Measurements from ENCODE around the gene BDP1. TPM values are rescaled to one million over a fixed set of nuclear protein-coding genes. Genes with fewer than 3 reads are reported as not detected.

The BDP1 gene
- polyA plus RNA-seq, 3 donors = 2.0 to 6.6 (median 2.7) TPM

GRCh38 chr5:71461360-71461759, 5.9 kb downstream of the BDP1 start:
- DNase-seq = no peak
- Mint-ChIP-seq H3K4me1 (peaks cover 10% of the 10 kb centered on the region), H3K27ac (no peak overlapping the region), H3K36me3 (peaks cover 59 to 77% of the 10 kb centered on the region in 2 donors), H3K4me3 (no peak overlapping the region), H3K9me3 (no peaks in the 10 kb centered on the region), H3K27me3 (ENCODE audit: low read depth in 3 of 3) (no peaks in the 10 kb centered on the region)
- peaks cover 6 to 7% of the 10 kb centered on the region in 2 donors for H3K4me1 ChIP-seq (ENCODE audit: control insufficient read depth in 1 of 2, insufficient read depth in 2 of 2, low read length in 2 of 2)
- no peaks in the 10 kb centered on the region for H3K27me3 ChIP-seq (ENCODE audit: control insufficient read depth in 2 of 2, insufficient read depth in 2 of 2, low read length in 2 of 2)
- H3K36me3 ChIP-seq (replicated peaks in 1 of 2; ENCODE audit: control insufficient read depth in 1 of 2, insufficient read depth in 2 of 2, low read length in 2 of 2) = peaks cover 78 to 80% of the 10 kb centered on the region in 2 donors
- no peak overlapping the region for H3K4me2 ChIP-seq (replicated peaks; ENCODE audit: extremely low read depth, low read length, poor library complexity, severe bottlenecking)
- H3K4me3 ChIP-seq (replicated peaks in 1 of 3; ENCODE audit: low read depth in 2 of 3, low read length in 3 of 3) = no peak overlapping the region
- peak overlapping the region in 1 of 2 donors; percentile 26 for H3K27ac ChIP-seq (ENCODE audit: low read depth in 1 of 2, low read length in 2 of 2)
- TF ChIP-seq CTCF (IDR thresholded peaks at IDR 0.05) = no peak
- H4K20me1 ChIP-seq (ENCODE audit: insufficient read depth, low read length) = peaks cover 5% of the 10 kb centered on the region
- no peaks in the 10 kb centered on the region for H3K9me3 ChIP-seq (replicated peaks in 1 of 2; ENCODE audit: control insufficient read depth in 1 of 2, insufficient read depth in 1 of 2, low read length in 2 of 2)
- H2AFZ ChIP-seq (ENCODE audit: insufficient read depth, low read depth, low read length, poor library complexity, severe bottlenecking) = no peak overlapping the region
- intact Hi-C loops (cut with micrococcal nuclease) = no loop called here
- no peak overlapping the region for H3K9ac ChIP-seq (ENCODE audit: insufficient read depth, low read length, poor library complexity, severe bottlenecking)
- peaks cover 27% of the 10 kb centered on the region for H3K79me2 ChIP-seq (ENCODE audit: insufficient read depth, low read length)
- WGBS (ENCODE audit: insufficient coverage) = no CpG with 5 or more reads among the region's 3 CpGs

- peaks cover 5% of the 10 kb centered on the region for H3K4me1 Mint-ChIP-seq
- no peak overlapping the region for H2AFZ ChIP-seq (ENCODE audit: insufficient read depth, low read depth, low read length, poor library complexity, severe bottlenecking)
- H3K27ac Mint-ChIP-seq = peak overlapping the region in 1 of 7 donors; percentile 33
- no peaks in the 10 kb centered on the region for H3K27me3 ChIP-seq (ENCODE audit: control insufficient read depth in 2 of 2, insufficient read depth in 2 of 2, low read length in 2 of 2)
- H4K20me1 ChIP-seq (ENCODE audit: insufficient read depth, low read length) = no peaks in the 10 kb centered on the region
- H3K36me3 ChIP-seq (replicated peaks in 1 of 2; ENCODE audit: control insufficient read depth in 1 of 2, insufficient read depth in 2 of 2, low read length in 2 of 2) = peaks cover 39 to 82% of the 10 kb centered on the region in 2 donors
- no peak for DNase-seq
- no peak overlapping the region for H3K4me2 ChIP-seq (replicated peaks; ENCODE audit: extremely low read depth, low read length, poor library complexity, severe bottlenecking)
- H3K9ac ChIP-seq (ENCODE audit: insufficient read depth, low read length, poor library complexity, severe bottlenecking) = no peak overlapping the region
- H3K4me3 ChIP-seq (replicated peaks in 1 of 3; ENCODE audit: low read depth in 2 of 3, low read length in 3 of 3) = no peak overlapping the region
- no peak for TF ChIP-seq CTCF (IDR thresholded peaks at IDR 0.05)
- no peaks in the 10 kb centered on the region for H3K9me3 Mint-ChIP-seq
- 86% methylated on average over 5 of the region's 9 CpGs for WGBS (ENCODE audit: insufficient coverage)
- peaks cover 4 to 9% of the 10 kb centered on the region in 2 donors for H3K4me1 ChIP-seq (ENCODE audit: control insufficient read depth in 1 of 2, insufficient read depth in 2 of 2, low read length in 2 of 2)
- no peaks in the 10 kb centered on the region for H3K9me3 ChIP-seq (replicated peaks in 1 of 2; ENCODE audit: control insufficient read depth in 1 of 2, insufficient read depth in 1 of 2, low read length in 2 of 2)
- H3K27ac ChIP-seq (ENCODE audit: low read depth in 1 of 2, low read length in 2 of 2) = no peak overlapping the region
- H3K4me3 Mint-ChIP-seq = no peak overlapping the region
- H3K36me3 Mint-ChIP-seq = peaks cover 53 to 74% of the 10 kb centered on the region in 2 donors
- H3K27me3 Mint-ChIP-seq (ENCODE audit: low read depth in 3 of 3) = peaks cover 0 to 1% (median 0%) of the 10 kb centered on the region in 3 donors
- intact Hi-C loops (cut with micrococcal nuclease) = no loop called here
- no peaks in the 10 kb centered on the region for H3K79me2 ChIP-seq (ENCODE audit: insufficient read depth, low read length)
These were observed 15.7 kb downstream of the BDP1 start for GRCh38 chr5:71471193-71471592.
